Heart right ventricle (tissue), 16 donors: ENCODE data around the gene CIBAR2. TPM values are rescaled to one million over a fixed set of nuclear protein-coding genes. Genes with fewer than 3 reads are reported as not detected.
A peak's percentile ranks its signal among the peaks of the same experiment; 100 is the strongest.

Experiments used
- ATAC-seq, 8 donors: fragments of 200-7000 bp; cut with Tn5 transposase; one replicate each; pipeline ENCODE4 v1.9.1; 2020; ENCODE audit warnings: mild to moderate bottlenecking in 8 of 8, moderate library complexity in 8 of 8, moderate number of reproducible peaks in 1 of 8
- DNase-seq, 2 donors: peaks; one replicate each; pipeline ENCODE4 v3.0.0-alpha.2; 2020
- H3K27ac ChIP-seq, 10 donors: fragments of 200-600 bp; sonication (generic) in 2 of 10; one replicate each; pipeline versions ENCODE4 v1.5.0 to v1.8.0; 2020 to 2022; ENCODE audit warnings: mild to moderate bottlenecking in 3 of 10
- H3K27me3 ChIP-seq, 7 donors: fragments of 200-600 bp; one replicate each; pipeline ENCODE4 v1.8.0; 2021 to 2022; ENCODE audit warnings: mild to moderate bottlenecking in 2 of 7
- H3K36me3 ChIP-seq, 9 donors: fragments of 200-600 bp; sonication (generic) in 1 of 9; one replicate each; pipeline versions ENCODE4 v1.5.0 to v1.8.0; 2020 to 2022; ENCODE audit warnings: mild to moderate bottlenecking in 2 of 9
- H3K4me1 ChIP-seq, 9 donors: fragments of 200-600 bp; sonication (generic) in 1 of 9; one replicate each; pipeline versions ENCODE4 v1.5.0 to v1.8.0; 2020 to 2022; ENCODE audit warnings: mild to moderate bottlenecking in 4 of 9
- H3K4me3 ChIP-seq, 10 donors: fragments of 200-600 bp; sonication (generic) in 2 of 10; one replicate each; pipeline versions ENCODE4 v1.5.0 to v1.8.0; 2020 to 2022; ENCODE audit warnings: mild to moderate bottlenecking in 7 of 10, moderate library complexity in 2 of 10
- H3K9me3 ChIP-seq, 11 donors: fragments of 200-600 bp in 10 of 11; sonication (generic) in 2 of 11; one replicate each; pipeline versions ENCODE4 v1.5.0 to v1.8.0; 2013 to 2022; ENCODE audit warnings: mild to moderate bottlenecking in 2 of 11, control low read depth in 1 of 11, moderate library complexity in 1 of 11
- CTCF ChIP-seq, 9 donors: fragments of 200-600 bp; sonication (generic) in 2 of 9; IDR thresholded peaks; one replicate each; pipeline versions ENCODE4 v1.5.0 to v1.8.0; 2021 to 2022; ENCODE audit warnings: antibody characterized with exemption in 9 of 9, mild to moderate bottlenecking in 5 of 9, moderate library complexity in 1 of 9
- WGBS, 2 donors: extraction: QIAGEN DNeasy Blood & Tissue Kit; methylation state at CpG; one replicate each; pipeline ENCODE4 v1.1.7; 2013; ENCODE audit warnings: inconsistent platforms in 1 of 2; 5-methylcytosine and 5-hydroxymethylcytosine counted together
- intact Hi-C, 10 donors: fragments of 100-400 bp; cut with DNase I; formaldehyde crosslinking; loops; one replicate each; pipeline versions ENCODE4 v1.11.1 to v1.14.2; 2022
- polyA plus RNA-seq, 2 donors: library from polyadenylated mRNA; stranded (reverse); fragments of 200-250 nt; gene quantifications; one replicate each; pipeline ENCODE4 v1.2.3, GENCODE V29; 2013
- total RNA-seq, 10 donors: library from RNA; stranded (reverse); fragmentation: NEBNext Ultra II Directional in 3 of 10; extraction: Animal tissue kit (Norgen Biotek cat#: 25700) in 3 of 10; gene quantifications; one replicate each; pipeline versions ENCODE4 v1.2.1 to v1.2.4, GENCODE V29; 2021 to 2023
- donor health status: Arrhythmogenic right ventricular cardiomyopathy.
- donor health status: ischemic (EF 13 %, LVEDD 7.1; RV severe dilation, severe dysfunction).
- donor health status: healthy with polysubstance abuse.
- donor health status: DM: no; HTN: yes; CAD: no.
- donor health status: DM: no; HTN: no; CAD: no.
- donor health status: ischemic (EF 25% LVEDD 6.9; RV normal size, moderate dysfunction).
- donor health status: ischemic (EF 25% LVEDD 5.7; RV mildly dilated, moderate dysfunction).
- donor health status: healthy.
- donor health status: DM: yes; HTN: yes; CAD: no.
- donor health status: Ischemic cardiomyopathy.
- donor health status: ischemic (EF 35%, LVEDD 5.7; RV mildly dilated, moderate dysfunction).
- donor health status: nonischemic (EF 11% LVEDD 7.7; RV severe dilation, severe dysfunction).
- donor health status: DM: yes; HTN: yes; CAD: no.
- donor health status: PGD.
- donor health status: ischemic (EF 29% LVEDD 5.4; RV normal size, mild dysfunction).
- donor health status: nonischemic (EF 23%, LVEDD 6.1; RV moderate dilation, normal function).

Gene CIBAR2
- total and polyA plus RNA-seq, 12 donors = not detected

- intact Hi-C loops = loop anchor here in 6 of 10 donors (5.0 to 10.0 kb wide), 5 partner anchors 51 to 328 kb away; partner anchors contain the start of gene ZDHHC7 (in 2 of the 6)
- Histone ChIP-seq H3K4me1 (peaks cover 0 to 14% (median 0%) of the 10 kb centered on the region in 9 donors), H3K9me3 (no peaks in the 10 kb centered on the region), H3K4me3 (no peak overlapping the region), H3K27me3 (no peaks in the 10 kb centered on the region), H3K27ac (no peak overlapping the region), H3K36me3 (peaks cover 0 to 38% (median 5%) of the 10 kb centered on the region in 9 donors)
- no peak for ATAC-seq
- no peak for TF ChIP-seq CTCF (IDR thresholded peaks at IDR 0.05)
- no peak for DNase-seq
- WGBS, 2 donors = 54 to 55% methylated on average over 13 of the region's 13 CpGs
Observed at GRCh38 chr16:85083051-85083639, 29.1 kb downstream of the CIBAR2 start.

- Histone ChIP-seq H3K4me1 (peaks cover 0 to 14% (median 0%) of the 10 kb centered on the region in 9 donors), H3K27me3 (no peaks in the 10 kb centered on the region), H3K9me3 (no peaks in the 10 kb centered on the region), H3K36me3 (peaks cover 0 to 44% (median 5%) of the 10 kb centered on the region in 9 donors), H3K4me3 (no peak overlapping the region), H3K27ac (no peak overlapping the region)
- 66 to 71% methylated on average over 33 of the region's 33 CpGs for WGBS, 2 donors
- DNase-seq (no peak), ATAC-seq (peak in 2 of 8 donors; percentile 4 to 9)
- TF ChIP-seq CTCF (IDR thresholded peaks at IDR 0.05) = no peak
- intact Hi-C loops = loop anchor here in 6 of 10 donors (5.0 to 10.0 kb wide), 5 partner anchors 50 to 328 kb away; partner anchors contain the start of gene ZDHHC7 (in 2 of the 6)
Observed at GRCh38 chr16:85082173-85083050, 29.9 kb downstream of the CIBAR2 start.

- no peak overlapping the region for H3K4me3 ChIP-seq
- intact Hi-C loops = loop anchor here in 6 of 10 donors (5.0 to 10.0 kb wide), 5 partner anchors 49 to 327 kb away; partner anchors contain the start of gene ZDHHC7 (in 2 of the 6)
- ATAC-seq (no peak), DNase-seq (no peak)
- WGBS, 2 donors = 87 to 89% methylated on average over 15 of the region's 15 CpGs
- no peaks in the 10 kb centered on the region for H3K9me3 ChIP-seq
- no peak overlapping the region for H3K27ac ChIP-seq
- no peak for TF ChIP-seq CTCF (IDR thresholded peaks at IDR 0.05)
- H3K36me3 ChIP-seq = peaks cover 0 to 50% (median 9%) of the 10 kb centered on the region in 9 donors
- H3K4me1 ChIP-seq = peaks cover 0 to 12% (median 0%) of the 10 kb centered on the region in 9 donors
- no peaks in the 10 kb centered on the region for H3K27me3 ChIP-seq
Observed at GRCh38 chr16:85081765-85082164, 30.5 kb downstream of the CIBAR2 start.

- peaks cover 0 to 10% (median 0%) of the 10 kb centered on the region in 9 donors for H3K4me1 ChIP-seq
- no peak for DNase-seq
- 84 to 90% methylated on average over 9 of the region's 9 CpGs for WGBS, 2 donors
- ATAC-seq = no peak
- intact Hi-C loops = loop anchor here in 6 of 10 donors (5.0 to 10.0 kb wide), 5 partner anchors 49 to 326 kb away; partner anchors contain the start of gene ZDHHC7 (in 2 of the 6)
- no peak for TF ChIP-seq CTCF (IDR thresholded peaks at IDR 0.05)
- H3K27me3 ChIP-seq = no peaks in the 10 kb centered on the region
- no peak overlapping the region for H3K4me3 ChIP-seq
- no peak overlapping the region for H3K27ac ChIP-seq
- H3K36me3 ChIP-seq = peaks cover 0 to 56% (median 10%) of the 10 kb centered on the region in 9 donors
- no peaks in the 10 kb centered on the region for H3K9me3 ChIP-seq
Observed at GRCh38 chr16:85081038-85081437, 31.2 kb downstream of the CIBAR2 start.
